K562 treated with DMSO at 1 percent for 48 hours (cell line): ENCODE measurements around the gene ABCD3. TPM values are rescaled to one million over a fixed set of nuclear protein-coding genes. Genes with fewer than 3 reads are reported as not detected.

Source experiments
- total RNA-seq: library from RNA; unstranded; fragments of 300-600 nt; gene quantifications from 2 replicates; pipeline ENCODE4 v1.2.3, GENCODE V29; 2022; ENCODE audit warnings: low replicate concordance; ENCODE audit errors: extremely low read depth

Gene ABCD3
- not detected in 2 replicates for total RNA-seq

GRCh38 chr1:94417978-94418663, at the start of gene ABCD3:
Gene ABCD3, plus strand, starts transcription at chr1:94418389. Its CDS starts 90 bp downstream, at chr1:94418479.

GRCh38 chr1:94541246-94542087, 123.3 kb downstream of the ABCD3 start, which contains the start of gene F3:
Gene F3, minus strand, starts transcription at chr1:94541759. Its CDS starts 123 bp downstream, at chr1:94541636.

Other genes starting within 250 kb of the ABCD3 start
- gene ARHGAP29, start 180.8 kb upstream of the ABCD3 start, total RNA-seq = not detected in 2 replicates
- gene F3, start 123.4 kb downstream of the ABCD3 start, total RNA-seq = not detected in 2 replicates